Stimulated activated effector memory CD8-positive, alpha-beta T cell treated with anti-CD3 and anti-CD28 coated beads, Interleukin-12 subunit alpha, Interleukin-12 subunit beta, amount 100 ng/mL, for 72 hours (primary cell): ENCODE data around the gene ERGIC1.

Source experiments
- ATAC-seq: fragments of 150-1000 bp; cut with Tn5 transposase; 2 replicates; pipeline ENCODE4 v1.10.0; 2021
- DNase-seq, 2 donors: peaks; one replicate each; pipeline ENCODE4 v3.0.0; 2021 to 2022; ENCODE audit warnings: low spot score in 2 of 2
- H3K27ac Mint-ChIP-seq: one replicate; pipeline ENCODE4 v1.8.0; 2022; ENCODE audit warnings: mild to moderate bottlenecking, mixed read lengths
- H3K36me3 Mint-ChIP-seq: one replicate; pipeline ENCODE4 v1.8.0; 2022; ENCODE audit warnings: mild to moderate bottlenecking, mixed read lengths
- H3K4me1 Mint-ChIP-seq: one replicate; pipeline ENCODE4 v1.8.0; 2022; ENCODE audit warnings: mixed read lengths
- H3K4me3 Mint-ChIP-seq: one replicate; pipeline ENCODE4 v1.8.0; 2022; ENCODE audit warnings: mild to moderate bottlenecking, mixed read lengths
- H3K9me3 Mint-ChIP-seq: one replicate; pipeline ENCODE4 v1.8.0; 2022; ENCODE audit warnings: mixed read lengths

Gene ERGIC1

GRCh38 chr5:172926796-172927195, 92.7 kb downstream of the ERGIC1 start:
- peak overlapping the region; percentile 17 for H3K27ac Mint-ChIP-seq
- peaks cover 39% of the 10 kb centered on the region for H3K36me3 Mint-ChIP-seq
- H3K4me1 Mint-ChIP-seq: peaks cover 6% of the 10 kb centered on the region
- H3K4me3 Mint-ChIP-seq: no peak overlapping the region
- no peak for DNase-seq
- H3K9me3 Mint-ChIP-seq: no peaks in the 10 kb centered on the region
- no peak for ATAC-seq

GRCh38 chr5:172929371-172929838, 95.4 kb downstream of the ERGIC1 start:
- DNase-seq: no peak
- no peak for ATAC-seq
- no peak overlapping the region for H3K4me3 Mint-ChIP-seq
- H3K9me3 Mint-ChIP-seq: no peaks in the 10 kb centered on the region
- peaks cover 10% of the 10 kb centered on the region for H3K4me1 Mint-ChIP-seq
- no peak overlapping the region for H3K27ac Mint-ChIP-seq
- H3K36me3 Mint-ChIP-seq: peaks cover 25% of the 10 kb centered on the region

- Mint-ChIP-seq H3K4me1 (peaks cover 10% of the 10 kb centered on the region), H3K4me3 (no peak overlapping the region), H3K36me3 (peaks cover 30% of the 10 kb centered on the region), H3K27ac (peak overlapping the region; percentile 70), H3K9me3 (no peaks in the 10 kb centered on the region)
- ATAC-seq (peak; percentile 42), DNase-seq (no peak)
Observed at GRCh38 chr5:172931001-172931536, 97.0 kb downstream of the ERGIC1 start.

- Mint-ChIP-seq H3K36me3 (peaks cover 30% of the 10 kb centered on the region), H3K9me3 (no peaks in the 10 kb centered on the region), H3K4me3 (no peak overlapping the region), H3K27ac (no peak overlapping the region), H3K4me1 (peaks cover 10% of the 10 kb centered on the region)
- ATAC-seq (peak; percentile 84), DNase-seq (peak; percentile 69 to 78)
Observed at GRCh38 chr5:172932313-172933017, 98.4 kb downstream of the ERGIC1 start.

- Mint-ChIP-seq H3K9me3 (no peaks in the 10 kb centered on the region), H3K4me1 (peaks cover 10% of the 10 kb centered on the region), H3K4me3 (no peak overlapping the region), H3K36me3 (peaks cover 30% of the 10 kb centered on the region), H3K27ac (no peak overlapping the region)
- ATAC-seq (no peak), DNase-seq (no peak)
Observed at GRCh38 chr5:172933238-172933637, 99.2 kb downstream of the ERGIC1 start.

GRCh38 chr5:172935096-172935495, 101.0 kb downstream of the ERGIC1 start:
- Mint-ChIP-seq H3K9me3 (no peaks in the 10 kb centered on the region), H3K36me3 (peaks cover 41% of the 10 kb centered on the region), H3K4me3 (no peak overlapping the region), H3K27ac (peak overlapping the region; percentile 32), H3K4me1 (peaks cover 10% of the 10 kb centered on the region)
- DNase-seq (no peak), ATAC-seq (no peak)

GRCh38 chr5:172936401-172936800, 102.3 kb downstream of the ERGIC1 start:
- Mint-ChIP-seq H3K27ac (peak overlapping the region; percentile 32), H3K36me3 (peaks cover 50% of the 10 kb centered on the region), H3K4me3 (no peak overlapping the region), H3K9me3 (no peaks in the 10 kb centered on the region), H3K4me1 (peaks cover 10% of the 10 kb centered on the region)
- DNase-seq (no peak), ATAC-seq (no peak)

- DNase-seq (no peak), ATAC-seq (peak; percentile 40)
- Mint-ChIP-seq H3K9me3 (no peaks in the 10 kb centered on the region), H3K36me3 (peaks cover 52% of the 10 kb centered on the region), H3K4me1 (no peaks in the 10 kb centered on the region), H3K27ac (no peak overlapping the region), H3K4me3 (no peak overlapping the region)
Observed at GRCh38 chr5:172939071-172939470, 105.0 kb downstream of the ERGIC1 start.

GRCh38 chr5:172939611-172940267, 105.7 kb downstream of the ERGIC1 start:
- no peaks in the 10 kb centered on the region for H3K9me3 Mint-ChIP-seq
- no peak for ATAC-seq
- no peak overlapping the region for H3K4me3 Mint-ChIP-seq
- peaks cover 47% of the 10 kb centered on the region for H3K36me3 Mint-ChIP-seq
- no peak overlapping the region for H3K27ac Mint-ChIP-seq
- peaks cover under 1% of the 10 kb centered on the region for H3K4me1 Mint-ChIP-seq
- no peak for DNase-seq

- ATAC-seq (no peak), DNase-seq (no peak)
- no peak overlapping the region for H3K27ac Mint-ChIP-seq
- H3K4me3 Mint-ChIP-seq: no peak overlapping the region
- peaks cover 43% of the 10 kb centered on the region for H3K36me3 Mint-ChIP-seq
- peaks cover 5% of the 10 kb centered on the region for H3K4me1 Mint-ChIP-seq
- no peaks in the 10 kb centered on the region for H3K9me3 Mint-ChIP-seq
Observed at GRCh38 chr5:172940268-172941066, 106.4 kb downstream of the ERGIC1 start.

- H3K4me3 Mint-ChIP-seq: no peak overlapping the region
- ATAC-seq (no peak), DNase-seq (no peak)
- H3K9me3 Mint-ChIP-seq: no peaks in the 10 kb centered on the region
- no peak overlapping the region for H3K27ac Mint-ChIP-seq
- H3K36me3 Mint-ChIP-seq: peaks cover 43% of the 10 kb centered on the region
- peaks cover 5% of the 10 kb centered on the region for H3K4me1 Mint-ChIP-seq
Observed at GRCh38 chr5:172941067-172941516, 107.0 kb downstream of the ERGIC1 start.

- DNase-seq (no peak), ATAC-seq (no peak)
- Mint-ChIP-seq H3K4me3 (no peak overlapping the region), H3K27ac (peak overlapping the region; percentile 16), H3K4me1 (peaks cover 5% of the 10 kb centered on the region), H3K9me3 (no peaks in the 10 kb centered on the region), H3K36me3 (peaks cover 38% of the 10 kb centered on the region)
Observed at GRCh38 chr5:172942556-172942955, 108.5 kb downstream of the ERGIC1 start.

GRCh38 chr5:172943283-172943841, 109.3 kb downstream of the ERGIC1 start:
- no peaks in the 10 kb centered on the region for H3K9me3 Mint-ChIP-seq
- DNase-seq: no peak
- no peak overlapping the region for H3K27ac Mint-ChIP-seq
- no peak overlapping the region for H3K4me3 Mint-ChIP-seq
- peaks cover 5% of the 10 kb centered on the region for H3K4me1 Mint-ChIP-seq
- H3K36me3 Mint-ChIP-seq: peaks cover 29% of the 10 kb centered on the region
- no peak for ATAC-seq

GRCh38 chr5:172943906-172944305, 109.9 kb downstream of the ERGIC1 start:
- Mint-ChIP-seq H3K36me3 (peaks cover 29% of the 10 kb centered on the region), H3K4me3 (no peak overlapping the region), H3K9me3 (no peaks in the 10 kb centered on the region), H3K27ac (no peak overlapping the region), H3K4me1 (peaks cover 5% of the 10 kb centered on the region)
- DNase-seq (no peak), ATAC-seq (no peak)

GRCh38 chr5:172944741-172945140, 110.7 kb downstream of the ERGIC1 start:
- H3K27ac Mint-ChIP-seq: peak overlapping the region; percentile 45

More at GRCh38 chr5:172944741-172945140, 110.7 kb downstream of the ERGIC1 start:
- peaks cover 23% of the 10 kb centered on the region for H3K36me3 Mint-ChIP-seq
- DNase-seq: no peak
- H3K9me3 Mint-ChIP-seq: no peaks in the 10 kb centered on the region
- no peak overlapping the region for H3K4me3 Mint-ChIP-seq
- H3K4me1 Mint-ChIP-seq: peaks cover 9% of the 10 kb centered on the region
- ATAC-seq: no peak
